Upper lobe of right lung (tissue), 1 donor: Measurements from ENCODE around the gene CUX1. TPM values are rescaled to one million over a fixed set of nuclear protein-coding genes. Genes with fewer than 3 reads are reported as not detected.
"Not testable (repeated sequence)": the region's sequence is repeated elsewhere in the genome, so short reads cannot be mapped to it uniquely, and the experiment has no call there.

Source experiments
- ATAC-seq: fragments of 200-7000 bp; cut with Tn5 transposase; one replicate; pipeline ENCODE4 v1.9.1; 2020; ENCODE audit warnings: mild to moderate bottlenecking, moderate library complexity
- DNase-seq: peaks from one replicate; pipeline ENCODE4 v3.0.0-alpha.2; 2020
- H3K27ac ChIP-seq: fragments of 200-600 bp; one replicate; pipeline ENCODE4 v1.8.0; 2022
- H3K27me3 ChIP-seq: fragments of 200-600 bp; one replicate; pipeline ENCODE4 v1.8.0; 2022; ENCODE audit warnings: mild to moderate bottlenecking
- H3K36me3 ChIP-seq: fragments of 200-600 bp; one replicate; pipeline ENCODE4 v1.8.0; 2022
- H3K4me1 ChIP-seq: fragments of 200-600 bp; one replicate; pipeline ENCODE4 v1.8.0; 2022
- H3K4me3 ChIP-seq: fragments of 200-600 bp; one replicate; pipeline ENCODE4 v1.8.0; 2022; ENCODE audit warnings: mild to moderate bottlenecking
- H3K9me3 ChIP-seq: fragments of 200-600 bp; one replicate; pipeline ENCODE4 v1.8.0; 2022
- intact Hi-C: fragments of 100-400 bp; cut with DNase I; formaldehyde crosslinking; loops from one replicate; pipeline ENCODE4 v1.11.0; 2022
- microRNA-seq: library from miRNA; unstranded; fragments of <30 nt; microRNA quantifications from one replicate; pipeline ENCODE4 v1.2.0, GENCODE V29; 2020; ENCODE audit warnings: borderline microRNAs expressed
- total RNA-seq: library from RNA; stranded (reverse); fragmentation: NEBNext Ultra II Directional; extraction: Animal tissue kit (Norgen Biotek cat#: 25700); gene quantifications from one replicate; pipeline ENCODE4 v1.2.1, GENCODE V29; 2021
- TF ChIP-seq, protein P1 (sequence below): fragments of 200-600 bp; IDR thresholded peaks from one replicate; pipeline ENCODE4 v1.8.0; 2022; ENCODE audit warnings: antibody characterized with exemption
- donor health status: DM: no; HTN: yes; CAD: no; lungs with severe emphysema.

Gene CUX1
- total RNA-seq, 1 donor from 2014 or later, result 132 TPM

DNA sequence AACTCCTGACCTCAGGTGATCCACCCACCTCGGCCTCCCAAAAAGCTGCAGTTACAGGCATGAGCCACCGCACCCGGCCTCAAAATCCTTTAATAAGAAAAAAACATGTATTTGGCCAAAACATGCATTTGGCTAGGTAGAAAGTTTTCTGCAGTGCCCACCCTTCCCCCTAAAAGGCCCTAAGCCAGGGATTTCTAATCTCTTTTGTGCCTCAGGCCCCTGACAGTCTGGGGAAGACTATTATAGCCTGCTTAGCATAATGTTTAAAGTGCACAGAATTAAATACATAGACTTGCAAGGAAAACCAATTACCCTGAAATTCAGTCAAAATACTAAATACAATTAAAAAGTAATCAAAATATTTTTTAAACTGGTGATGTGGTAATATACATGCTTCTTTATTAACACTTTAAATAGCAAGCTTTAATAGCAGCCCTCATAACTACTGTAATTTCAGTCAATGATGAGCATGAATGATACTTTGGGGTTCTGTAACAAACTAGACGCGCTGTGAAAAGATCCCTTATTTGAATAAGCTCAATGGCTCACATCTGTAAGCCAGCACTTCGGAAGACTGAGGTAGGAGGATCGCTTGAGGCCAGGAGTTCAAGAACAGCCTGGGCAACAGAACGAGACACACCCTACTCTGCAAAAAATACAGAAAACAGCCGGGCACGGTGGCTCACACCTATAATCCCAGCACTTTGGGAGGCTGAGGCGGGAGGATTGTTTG, 508.9 kb downstream of the CUX1 start:
- H3K27ac ChIP-seq, result no peak overlapping the region
- no peak for DNase-seq
- no peaks in the 10 kb centered on the region for H3K27me3 ChIP-seq
- no peaks in the 10 kb centered on the region for H3K36me3 ChIP-seq
- intact Hi-C loops, result no loop called here
- ATAC-seq, result no peak
- no peaks in the 10 kb centered on the region for H3K9me3 ChIP-seq
- H3K4me1 ChIP-seq, result no peaks in the 10 kb centered on the region
- H3K4me3 ChIP-seq, result no peak overlapping the region
- TF ChIP-seq, protein P1, sequence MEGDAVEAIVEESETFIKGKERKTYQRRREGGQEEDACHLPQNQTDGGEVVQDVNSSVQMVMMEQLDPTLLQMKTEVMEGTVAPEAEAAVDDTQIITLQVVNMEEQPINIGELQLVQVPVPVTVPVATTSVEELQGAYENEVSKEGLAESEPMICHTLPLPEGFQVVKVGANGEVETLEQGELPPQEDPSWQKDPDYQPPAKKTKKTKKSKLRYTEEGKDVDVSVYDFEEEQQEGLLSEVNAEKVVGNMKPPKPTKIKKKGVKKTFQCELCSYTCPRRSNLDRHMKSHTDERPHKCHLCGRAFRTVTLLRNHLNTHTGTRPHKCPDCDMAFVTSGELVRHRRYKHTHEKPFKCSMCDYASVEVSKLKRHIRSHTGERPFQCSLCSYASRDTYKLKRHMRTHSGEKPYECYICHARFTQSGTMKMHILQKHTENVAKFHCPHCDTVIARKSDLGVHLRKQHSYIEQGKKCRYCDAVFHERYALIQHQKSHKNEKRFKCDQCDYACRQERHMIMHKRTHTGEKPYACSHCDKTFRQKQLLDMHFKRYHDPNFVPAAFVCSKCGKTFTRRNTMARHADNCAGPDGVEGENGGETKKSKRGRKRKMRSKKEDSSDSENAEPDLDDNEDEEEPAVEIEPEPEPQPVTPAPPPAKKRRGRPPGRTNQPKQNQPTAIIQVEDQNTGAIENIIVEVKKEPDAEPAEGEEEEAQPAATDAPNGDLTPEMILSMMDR, result no peak

DNA sequence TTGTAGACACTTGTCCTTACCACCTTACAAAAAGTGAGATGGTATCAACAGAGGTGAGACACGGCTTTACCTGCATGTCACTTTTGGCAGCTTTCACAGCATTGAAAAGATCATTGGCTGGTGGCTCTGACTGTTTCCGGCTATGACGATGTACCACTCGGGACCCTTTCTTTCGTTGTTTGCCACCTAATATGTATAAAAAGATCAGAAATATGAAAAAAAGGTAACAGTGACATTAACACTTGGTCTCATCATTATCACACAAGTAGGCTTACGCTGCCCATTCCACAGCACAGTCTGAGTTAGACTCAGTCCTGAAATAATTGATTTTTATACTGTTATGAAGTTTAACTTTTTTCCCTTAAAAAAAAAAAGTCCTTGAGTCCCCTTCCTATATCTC, 509.8 kb downstream of the CUX1 start:
- H3K36me3 ChIP-seq, H3K4me1 ChIP-seq, H3K27me3 ChIP-seq, H3K4me3 ChIP-seq, intact Hi-C loops, H3K9me3 ChIP-seq, H3K27ac ChIP-seq, ATAC-seq, DNase-seq: not testable (repeated sequence)

DNA sequence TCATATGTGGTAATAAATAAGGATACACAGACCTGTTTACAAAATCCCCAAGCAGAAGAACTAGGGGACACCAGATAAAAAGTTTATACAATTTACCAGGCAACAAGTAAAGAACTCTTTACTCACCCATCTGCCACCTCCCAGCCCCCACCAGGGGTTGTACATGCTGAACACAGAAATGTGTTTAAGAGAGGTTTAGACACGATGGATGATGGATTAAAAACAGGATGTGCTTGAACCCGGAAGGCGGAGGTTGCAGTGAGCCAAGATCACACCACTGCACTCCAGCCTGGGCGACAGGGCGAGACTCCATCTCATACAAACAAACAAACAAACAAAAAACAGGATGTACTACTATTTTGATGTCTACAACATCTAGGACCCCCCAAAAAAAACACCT, 511.4 kb downstream of the CUX1 start:
- intact Hi-C loops, DNase-seq, H3K36me3 ChIP-seq, ATAC-seq, H3K27ac ChIP-seq, H3K4me3 ChIP-seq, H3K27me3 ChIP-seq, H3K9me3 ChIP-seq, H3K4me1 ChIP-seq: not testable (repeated sequence)

DNA sequence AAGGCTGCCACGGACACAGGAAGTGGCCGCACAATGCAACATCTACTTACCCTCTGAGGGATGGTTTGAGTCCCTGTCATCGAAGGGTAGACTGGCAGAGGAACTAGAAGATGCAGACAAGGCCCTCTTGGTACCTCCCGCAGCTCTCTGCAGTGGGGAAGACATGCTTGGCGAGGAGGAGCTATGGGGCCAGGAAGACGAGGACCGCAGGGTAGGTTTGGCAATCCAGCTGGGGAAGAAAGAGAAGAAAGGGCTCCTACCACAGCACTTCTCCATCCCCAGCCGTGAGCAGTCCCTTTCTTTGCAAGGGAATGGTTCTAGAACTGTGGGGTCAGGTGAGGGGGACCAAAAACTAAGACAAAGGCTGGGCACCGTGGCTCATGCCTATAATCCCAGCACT, 511.9 kb downstream of the CUX1 start:
- H3K27me3 ChIP-seq, H3K4me3 ChIP-seq, H3K4me1 ChIP-seq, intact Hi-C loops, DNase-seq, H3K36me3 ChIP-seq, H3K27ac ChIP-seq, H3K9me3 ChIP-seq: not testable (repeated sequence)
- ATAC-seq, result peak; percentile 55

DNA sequence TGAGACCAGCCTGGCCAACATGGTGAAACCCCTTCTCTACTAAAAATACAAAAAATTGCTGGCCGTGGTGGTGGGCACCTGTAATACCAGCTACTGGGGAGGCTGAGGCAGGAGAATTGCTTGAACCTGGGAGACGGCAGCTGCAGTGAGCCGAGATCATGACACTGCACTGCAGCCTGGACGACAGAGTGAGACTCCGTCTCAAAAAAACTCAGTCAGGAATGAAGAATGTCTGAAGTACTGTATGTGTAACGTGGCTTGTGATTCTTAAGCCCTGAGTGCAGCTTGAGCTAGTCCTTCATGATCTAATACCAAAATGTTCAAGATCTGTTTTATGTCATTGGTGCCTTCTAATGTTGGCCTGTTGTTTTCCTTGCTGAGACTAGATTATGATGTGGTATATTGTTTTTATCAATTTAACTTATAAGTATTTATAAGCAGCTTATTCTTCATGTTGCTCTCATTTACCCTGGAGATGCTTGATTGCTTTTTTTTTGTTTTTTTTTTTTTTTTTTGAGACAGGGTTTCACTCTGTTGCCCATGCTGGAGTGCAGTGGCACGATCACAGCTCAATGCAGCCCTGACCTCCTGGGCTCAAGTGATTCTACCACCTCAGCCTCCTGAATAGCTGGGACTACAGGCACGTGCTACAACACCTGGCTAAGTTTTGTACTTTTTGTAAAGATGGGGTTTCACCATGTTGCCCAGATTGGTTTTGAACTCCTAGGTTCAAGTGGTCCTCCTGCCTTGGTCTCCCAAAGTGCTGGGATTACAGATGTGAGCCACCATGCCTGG, 513.4 kb downstream of the CUX1 start:
- H3K4me1 ChIP-seq, H3K36me3 ChIP-seq, H3K27ac ChIP-seq, H3K4me3 ChIP-seq, ATAC-seq, intact Hi-C loops, H3K9me3 ChIP-seq, H3K27me3 ChIP-seq, DNase-seq: not testable (repeated sequence)

Small RNAs within 50 kb of the gene (microRNA-seq; reads per million reads assigned to microRNA genes)
- gene MIR4285, result not detected

Other genes starting within 250 kb of the CUX1 start
- not detected for gene MYL10, start 188.3 kb upstream of the CUX1 start, total RNA-seq